Kidney glomerular epithelial cell (primary cell): Measurements from ENCODE around the gene LRRC4C.

ENCODE experiments used
- DNase-seq: peaks from one replicate; lab custom pipeline; 2025; lab: John Stamatoyannopoulos, UW

LRRC4C gene

GRCh38 chr11:40467771-40468170 lies 991.7 kb downstream of the LRRC4C start:
- DNase-seq, result no peak

GRCh38 chr11:40445391-40445790 lies 1014.1 kb downstream of the LRRC4C start:
- DNase-seq, result peak; percentile 64

- DNase-seq, result no peak
These were observed 1015.3 kb downstream of the LRRC4C start for GRCh38 chr11:40444151-40444550.

GRCh38 chr11:40435344-40435743 lies 1024.1 kb downstream of the LRRC4C start:
- DNase-seq, result no peak

GRCh38 chr11:40434926-40435325 lies 1024.5 kb downstream of the LRRC4C start:
- DNase-seq, result no peak

- DNase-seq, result no peak
These were observed 1027.1 kb downstream of the LRRC4C start for GRCh38 chr11:40432358-40432757.

GRCh38 chr11:40425168-40425567 lies 1034.3 kb downstream of the LRRC4C start:
- DNase-seq, result no peak

GRCh38 chr11:40421208-40421981 lies 1038.1 kb downstream of the LRRC4C start:
- DNase-seq, result no peak

GRCh38 chr11:40417627-40418026 lies 1041.8 kb downstream of the LRRC4C start:
- DNase-seq, result no peak

- DNase-seq, result no peak
These were observed 1052.1 kb downstream of the LRRC4C start for GRCh38 chr11:40407355-40407754.

- DNase-seq, result no peak
These were observed 1053.8 kb downstream of the LRRC4C start for GRCh38 chr11:40405614-40406013.

GRCh38 chr11:40403321-40403720 lies 1056.1 kb downstream of the LRRC4C start:
- no peak for DNase-seq

- DNase-seq, result no peak
These were observed 1058.2 kb downstream of the LRRC4C start for GRCh38 chr11:40401132-40401853.

- DNase-seq, result no peak
These were observed 1062.3 kb downstream of the LRRC4C start for GRCh38 chr11:40397141-40397540.

GRCh38 chr11:40393511-40393910 lies 1065.9 kb downstream of the LRRC4C start:
- no peak for DNase-seq

GRCh38 chr11:40391679-40392078 lies 1067.8 kb downstream of the LRRC4C start:
- DNase-seq, result no peak

GRCh38 chr11:40388097-40388818 lies 1071.2 kb downstream of the LRRC4C start:
- DNase-seq, result peak; percentile 76

- no peak for DNase-seq
These were observed 1072.0 kb downstream of the LRRC4C start for GRCh38 chr11:40387240-40387980.

- DNase-seq, result peak; percentile 14
These were observed 1074.5 kb downstream of the LRRC4C start for GRCh38 chr11:40384991-40385390.

- DNase-seq, result no peak
These were observed 1078.0 kb downstream of the LRRC4C start for GRCh38 chr11:40381481-40381880.

GRCh38 chr11:40380835-40381234 lies 1078.6 kb downstream of the LRRC4C start:
- no peak for DNase-seq

GRCh38 chr11:40376331-40376730 lies 1083.1 kb downstream of the LRRC4C start:
- DNase-seq, result no peak
